GM21526 (cell line): ENCODE results near the gene SLC16A5.

Source experiments
- ATAC-seq: cut with Tn5 transposase; IDR thresholded peaks from one replicate; pipeline ENCODE4 v1.9.1; 2021; ENCODE audit warnings: moderate library complexity; ENCODE audit not compliant: unreplicated experiment, low FRiP score

SLC16A5 gene

GRCh38 chr17:75155191-75155601 lies 67.4 kb downstream of the SLC16A5 start:
- no peak for ATAC-seq
